ENCODE data around the gene DACH1.
A peak's percentile ranks its signal among the peaks of the same experiment; 100 is the strongest.
"Not testable (repeated sequence)": the region's sequence is repeated elsewhere in the genome, so short reads cannot be mapped to it uniquely, and the experiment has no call there.

The DACH1 gene

GRCh38 chr13:71828564-71828963 is 38.4 kb downstream of the DACH1 start:
- no peak for DNase-seq

- no peak for DNase-seq
Observed at GRCh38 chr13:71828117-71828516, 38.9 kb downstream of the DACH1 start.

DNA sequence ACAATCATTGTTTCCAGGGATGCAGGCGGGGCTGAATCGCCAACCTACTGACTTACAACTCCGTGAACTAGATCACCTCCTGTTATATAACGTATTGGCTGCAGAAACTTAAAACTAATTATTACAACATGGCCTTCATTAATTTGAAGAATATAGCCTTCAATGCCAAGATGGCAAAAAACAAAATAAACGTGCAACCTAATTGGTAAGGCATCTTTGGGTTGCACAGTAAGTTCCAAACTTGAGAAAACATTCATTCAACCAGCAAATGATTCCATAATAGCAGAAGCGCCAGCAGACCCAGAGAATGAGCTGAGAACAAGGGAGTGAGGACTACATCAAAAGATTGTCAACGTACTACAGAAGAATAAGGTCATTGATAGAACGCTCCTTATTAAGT is 39.8 kb downstream of the DACH1 start:
- no peak for DNase-seq

DNA sequence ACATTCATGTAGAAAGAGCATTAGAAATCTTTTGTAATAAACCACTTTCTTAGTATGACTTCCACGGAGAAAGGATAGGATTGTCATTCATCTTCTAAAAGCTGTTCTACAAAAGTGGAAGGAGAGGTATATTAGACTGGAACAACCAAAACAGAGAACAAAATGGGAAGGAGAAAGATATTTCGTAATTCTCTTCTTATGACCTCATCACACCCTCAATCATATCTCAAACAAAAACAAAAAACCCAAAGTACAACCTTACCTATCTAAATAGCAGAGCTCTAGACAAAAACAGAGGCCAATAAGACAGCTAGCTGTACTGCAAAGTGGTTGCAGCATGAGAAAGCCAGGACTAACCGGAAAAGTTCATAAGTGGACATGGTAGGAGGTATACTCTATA is 46.3 kb downstream of the DACH1 start:
- DNase-seq: no peak

DNA sequence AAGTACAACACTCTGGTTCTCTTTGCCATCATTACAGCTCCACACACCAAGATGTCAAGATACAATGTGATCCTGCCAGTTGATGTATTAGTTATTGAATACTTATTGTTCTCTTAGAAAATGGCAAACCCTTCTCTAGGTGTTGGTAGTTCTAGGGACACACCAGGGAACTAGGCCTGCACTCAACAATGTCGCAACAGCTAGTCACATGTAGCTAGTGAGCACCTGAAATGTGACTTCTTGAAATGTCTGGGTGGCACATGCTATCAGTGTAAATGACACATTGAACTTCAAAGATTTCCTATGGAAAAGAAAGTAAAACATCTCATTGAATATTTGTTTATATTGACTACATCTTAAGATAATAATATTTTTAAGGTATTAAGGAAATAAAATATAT is 49.7 kb downstream of the DACH1 start:
- no peak for DNase-seq

GRCh38 chr13:71814806-71815360 is 52.1 kb downstream of the DACH1 start:
- DNase-seq: no peak

DNA sequence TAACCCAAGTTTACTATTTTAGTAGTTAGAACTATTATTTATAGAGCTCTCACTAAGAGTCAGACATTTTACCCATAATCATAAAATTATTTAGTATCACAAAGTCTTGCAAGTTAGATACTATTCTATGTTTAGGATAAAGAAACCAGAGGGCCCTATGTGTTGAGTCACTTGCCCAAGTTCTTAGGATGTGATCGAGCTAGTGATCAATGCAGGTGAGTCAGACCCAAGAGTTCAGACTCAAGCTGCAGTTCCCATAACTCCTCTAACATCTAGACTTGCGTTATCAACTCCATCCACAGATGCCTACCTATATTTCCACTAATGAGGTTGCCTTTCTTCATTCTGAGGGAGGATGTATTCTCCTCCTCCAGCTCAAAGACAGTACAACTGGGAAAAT is 53.8 kb downstream of the DACH1 start:
- DNase-seq: no peak

DNA sequence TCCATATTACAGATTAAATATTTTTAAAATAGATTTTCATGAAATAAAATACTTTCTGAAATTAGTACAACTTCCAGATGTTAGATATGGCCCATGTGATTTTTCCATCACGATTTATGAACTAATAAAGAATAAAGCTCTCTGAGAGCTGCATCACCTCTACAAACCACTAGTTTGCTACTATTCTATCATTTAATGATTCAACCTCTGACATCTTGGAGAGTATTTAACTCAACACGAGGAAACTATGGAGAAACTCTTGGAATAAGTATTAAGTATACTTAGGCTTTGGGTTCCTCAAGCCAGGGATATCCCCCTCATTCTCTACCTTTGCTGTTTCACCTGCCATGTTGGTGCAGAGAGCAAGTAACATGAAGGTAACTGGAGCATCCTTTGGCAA is 55.7 kb downstream of the DACH1 start:
- DNase-seq: no peak

DNA sequence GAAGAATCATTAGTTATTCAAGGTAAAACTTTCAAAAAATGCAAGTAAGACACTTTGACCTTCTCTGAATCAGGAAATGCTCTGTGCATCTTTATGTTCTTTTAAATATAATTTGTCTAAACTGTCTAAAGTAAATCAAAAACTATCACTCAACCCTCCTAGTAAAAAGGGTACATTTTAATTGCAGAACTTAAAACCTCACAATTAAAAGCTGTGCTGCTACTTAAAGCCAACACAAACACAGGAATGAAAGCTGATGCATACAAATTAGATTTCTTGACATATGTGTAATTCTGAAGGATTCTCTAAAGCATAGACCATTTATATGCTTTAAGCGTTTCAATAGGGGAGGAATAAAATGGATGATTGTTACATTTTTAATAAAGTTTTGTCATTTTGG is 58.3 kb downstream of the DACH1 start:
- no peak for DNase-seq

GRCh38 chr13:71806886-71807285 is 60.1 kb downstream of the DACH1 start:
- DNase-seq: no peak

DNA sequence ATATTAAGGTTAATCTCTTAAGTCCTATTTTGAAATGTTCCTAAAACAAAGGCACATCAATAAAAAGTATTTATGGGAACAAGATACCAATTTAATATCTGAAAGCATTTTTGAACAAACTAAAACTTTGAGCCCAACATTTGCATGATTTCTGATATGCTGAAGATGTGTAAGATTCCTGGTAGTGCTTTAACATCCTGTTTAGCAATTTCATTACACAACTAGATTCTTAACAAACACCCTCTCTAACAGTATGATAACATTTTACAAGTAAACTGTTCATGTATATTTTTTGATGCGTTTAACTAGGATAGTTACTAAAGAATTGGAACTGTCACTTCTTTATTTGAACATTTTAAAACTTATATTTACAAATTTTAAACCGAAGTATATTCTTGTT is 63.9 kb downstream of the DACH1 start:
- DNase-seq: no peak

- DNase-seq: peak in 1 of 14 donors; percentile 23
Observed at GRCh38 chr13:71801781-71802180, 65.2 kb downstream of the DACH1 start.

GRCh38 chr13:71801165-71801760 is 65.7 kb downstream of the DACH1 start:
- DNase-seq: no peak

DNA sequence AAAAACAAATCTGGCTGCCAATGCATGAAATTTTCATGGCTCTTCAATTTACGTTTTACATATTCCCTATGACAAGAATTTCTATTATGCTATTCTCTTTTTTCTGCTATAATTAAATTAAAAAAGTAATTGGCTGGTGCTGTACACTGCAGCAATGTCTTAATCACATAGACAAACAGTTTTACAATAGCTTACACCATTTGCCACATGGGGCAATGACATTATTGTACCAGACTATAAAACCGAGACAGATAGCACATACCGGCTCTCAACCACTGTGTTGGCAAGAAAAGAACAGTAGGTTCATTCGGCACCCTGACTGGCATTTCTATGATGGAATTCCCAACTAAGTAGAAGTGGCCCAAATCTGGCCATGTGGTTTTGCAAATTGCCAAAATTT is 67.7 kb downstream of the DACH1 start:
- DNase-seq: no peak

- no peak for DNase-seq
Observed at GRCh38 chr13:71798707-71799106, 68.3 kb downstream of the DACH1 start.

DNA sequence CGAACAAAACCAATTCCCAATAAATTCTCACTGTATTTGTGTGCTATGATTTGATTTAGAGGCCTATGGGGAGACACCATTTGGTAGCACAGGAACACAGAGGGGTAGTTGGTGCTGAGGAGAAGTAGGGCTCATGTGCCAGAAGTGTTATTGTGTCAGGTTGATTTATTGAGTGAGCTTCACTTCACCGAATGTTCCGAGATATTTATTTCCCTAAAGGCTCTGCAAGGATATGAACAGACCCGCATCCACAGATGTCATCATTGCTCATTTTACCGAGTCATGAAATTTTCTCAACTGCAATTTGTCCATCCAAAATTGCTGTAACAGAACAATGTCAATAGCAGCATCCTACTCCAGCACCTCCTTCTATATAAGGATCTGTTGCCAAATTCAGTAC is 69.5 kb downstream of the DACH1 start:
- no peak for DNase-seq

- DNase-seq: no peak
Observed at GRCh38 chr13:71789693-71790329, 77.2 kb downstream of the DACH1 start.

DNA sequence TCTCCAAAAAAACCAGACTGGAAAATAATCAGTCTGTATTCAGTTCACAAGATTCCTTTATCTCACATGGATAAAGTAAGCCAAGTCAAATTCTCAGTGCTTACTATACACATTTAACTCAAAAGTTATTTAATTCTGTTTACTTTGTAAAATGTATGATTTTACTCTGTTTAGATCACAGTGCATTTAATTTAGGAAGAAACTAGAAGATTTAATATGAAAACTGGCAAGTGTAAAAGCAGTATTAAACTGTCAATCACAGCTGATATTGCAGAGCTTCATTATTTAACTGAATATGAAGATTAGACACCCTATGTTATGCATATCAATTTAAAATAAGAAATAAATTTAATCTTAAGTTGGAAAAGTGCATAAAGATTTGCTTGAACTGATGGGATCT is 78.0 kb downstream of the DACH1 start:
- DNase-seq: no peak

- DNase-seq: no peak
Observed at GRCh38 chr13:71787414-71787813, 79.6 kb downstream of the DACH1 start.

GRCh38 chr13:71786875-71787274 is 80.1 kb downstream of the DACH1 start:
- DNase-seq: no peak

GRCh38 chr13:71785361-71785760 is 81.6 kb downstream of the DACH1 start:
- no peak for DNase-seq

GRCh38 chr13:71780546-71780945 is 86.5 kb downstream of the DACH1 start:
- no peak for DNase-seq

- DNase-seq: not testable (repeated sequence)
Observed at GRCh38 chr13:71778998-71779397, 88.0 kb downstream of the DACH1 start.

GRCh38 chr13:71775966-71776365 is 91.0 kb downstream of the DACH1 start:
- no peak for DNase-seq

DNA sequence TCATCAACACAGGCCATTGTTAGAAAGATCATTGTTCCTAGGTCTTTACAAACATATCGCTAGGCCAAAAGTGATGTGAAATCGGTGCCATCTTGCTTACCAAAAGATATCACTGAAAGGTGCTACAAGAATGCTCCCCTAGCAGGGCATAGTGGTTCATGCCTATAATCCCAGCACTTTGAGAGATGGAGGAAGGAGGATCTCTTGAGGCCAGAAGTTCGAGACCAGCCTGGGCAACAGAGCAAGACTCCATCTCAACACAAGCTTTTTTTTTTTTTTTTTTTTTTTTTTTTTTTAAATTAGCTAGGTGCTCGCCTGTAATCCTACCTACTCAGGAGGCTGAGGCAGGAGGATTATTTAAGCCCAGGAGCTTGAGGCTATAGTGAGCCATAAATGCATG is 92.1 kb downstream of the DACH1 start:
- no peak for DNase-seq

Data from C1 segment of cervical spinal cord (tissue), 14 donors.